ENCODE results near the gene BEAN1.
"Not testable (repeated sequence)": the region's sequence is repeated elsewhere in the genome, so short reads cannot be mapped to it uniquely, and the experiment has no call there.

DNA sequence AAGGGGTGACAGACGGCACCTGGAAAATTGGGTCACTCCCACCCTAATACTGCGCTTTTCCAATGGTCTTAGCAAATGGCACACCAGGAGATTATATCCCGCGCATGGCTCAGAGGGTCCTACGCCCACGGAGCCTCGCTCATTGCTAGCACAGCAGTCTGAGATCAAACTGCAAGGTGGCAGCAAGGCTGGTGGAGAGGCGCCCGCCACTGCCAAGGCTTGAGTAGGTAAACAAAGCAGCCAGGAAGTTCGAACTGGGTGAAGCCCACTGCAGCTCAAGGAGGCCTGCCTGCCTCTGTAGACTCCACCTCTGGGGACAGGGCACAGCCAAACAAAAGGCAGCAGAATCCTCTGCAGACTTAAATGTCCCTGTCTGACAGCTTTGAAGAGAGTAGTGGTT is 69.1 kb downstream of the BEAN1 start:
- TF ChIP-seq, protein P1, sequence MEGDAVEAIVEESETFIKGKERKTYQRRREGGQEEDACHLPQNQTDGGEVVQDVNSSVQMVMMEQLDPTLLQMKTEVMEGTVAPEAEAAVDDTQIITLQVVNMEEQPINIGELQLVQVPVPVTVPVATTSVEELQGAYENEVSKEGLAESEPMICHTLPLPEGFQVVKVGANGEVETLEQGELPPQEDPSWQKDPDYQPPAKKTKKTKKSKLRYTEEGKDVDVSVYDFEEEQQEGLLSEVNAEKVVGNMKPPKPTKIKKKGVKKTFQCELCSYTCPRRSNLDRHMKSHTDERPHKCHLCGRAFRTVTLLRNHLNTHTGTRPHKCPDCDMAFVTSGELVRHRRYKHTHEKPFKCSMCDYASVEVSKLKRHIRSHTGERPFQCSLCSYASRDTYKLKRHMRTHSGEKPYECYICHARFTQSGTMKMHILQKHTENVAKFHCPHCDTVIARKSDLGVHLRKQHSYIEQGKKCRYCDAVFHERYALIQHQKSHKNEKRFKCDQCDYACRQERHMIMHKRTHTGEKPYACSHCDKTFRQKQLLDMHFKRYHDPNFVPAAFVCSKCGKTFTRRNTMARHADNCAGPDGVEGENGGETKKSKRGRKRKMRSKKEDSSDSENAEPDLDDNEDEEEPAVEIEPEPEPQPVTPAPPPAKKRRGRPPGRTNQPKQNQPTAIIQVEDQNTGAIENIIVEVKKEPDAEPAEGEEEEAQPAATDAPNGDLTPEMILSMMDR (IDR thresholded peaks at IDR 0.05; ENCODE audit: insufficient read depth, low read length), result not testable (repeated sequence)
- TF ChIP-seq GABPA (IDR thresholded peaks at IDR 0.05; ENCODE audit: low read depth), result not testable (repeated sequence)

Data from HL-60 (cell line).